Adrenal gland (tissue), 12 donors: ENCODE measurements around the gene STK24. TPM values are rescaled to one million over a fixed set of nuclear protein-coding genes. Genes with fewer than 3 reads are reported as not detected.

Experiments
- DNase-seq, 7 donors: peaks; one replicate each; pipeline ENCODE4 v3.0.0-alpha.2; 2019 to 2020
- H3K27ac ChIP-seq, 5 donors: fragments of 200-600 bp; sonication (generic) in 4 of 5; 1 replicate in 3 of 5; 2 replicates in 2 of 5; pipeline versions ENCODE4 v1.5.1 to v1.8.0; 2016 to 2020; ENCODE audit warnings: mild to moderate bottlenecking in 1 of 5
- H3K27me3 ChIP-seq: fragments of 200-600 bp; 2 replicates; pipeline ENCODE4 v1.8.0; 2021
- H3K36me3 ChIP-seq, 2 donors: fragments of 200-600 bp; replicated peaks in 1 of 2; 1 replicate in 1 of 2; 2 replicates in 1 of 2; pipeline versions ENCODE4 v1.5.1 to v1.8.0; 2018 to 2022
- H3K4me1 ChIP-seq, 2 donors: fragments of 200-600 bp; replicated peaks in 1 of 2; 1 replicate in 1 of 2; 2 replicates in 1 of 2; pipeline versions ENCODE4 v1.5.1 to v1.8.0; 2018 to 2021
- H3K4me3 ChIP-seq, 4 donors: fragments of 200-600 bp; sonication (generic) in 3 of 4; one replicate each; pipeline ENCODE4 v1.5.1; 2016 to 2018
- H3K9me3 ChIP-seq, 3 donors: fragments of 200-600 bp; sonication (generic) in 1 of 3; replicated peaks in 1 of 3; 1 replicate in 2 of 3; 2 replicates in 1 of 3; pipeline versions ENCODE4 v1.5.1 to v1.8.0; 2016 to 2021
- POLR2A ChIP-seq, 2 donors: fragments of 450-650 bp; IDR thresholded peaks; one replicate each; pipeline ENCODE4 v1.6.1; 2017; ENCODE audit warnings: antibody characterized with exemption in 2 of 2, mild to moderate bottlenecking in 2 of 2, moderate library complexity in 1 of 2
- WGBS, 4 donors: extraction: QIAGEN DNeasy Blood & Tissue Kit in 2 of 4; methylation state at CpG; one replicate each; pipeline versions ENCODE4 v1.1.5 to v1.1.7; 2013 to 2017; 5-methylcytosine and 5-hydroxymethylcytosine counted together
- intact Hi-C, 2 donors: fragments of 100-400 bp; cut with DNase I; formaldehyde crosslinking; loops; one replicate each; pipeline versions ENCODE4 v1.14.1 to v1.15.0; 2022 to 2023
- polyA plus RNA-seq, 3 donors: library from polyadenylated mRNA; stranded (reverse); fragments of 200-250 nt in 2 of 3; fragments of 350-450 nt in 1 of 3; fragmentation: Illumina TruSeq in 1 of 3; extraction: RNeasy Lipid Tissue Mini Kit (QIAGEN cat#74804) in 1 of 3; gene quantifications; one replicate each; pipeline ENCODE4 v1.2.3, GENCODE V29; 2013 to 2014
- total RNA-seq, 9 donors: library from RNA; depleted of rRNA in 4 of 9; stranded (reverse); fragments of >200 nt in 4 of 9; fragments of 120-200 nt in 1 of 9; fragmentation: NEBNext Ultra II Directional in 1 of 9; extraction: Animal tissue kit (Norgen Biotek cat#: 25700) in 1 of 9; gene quantifications; one replicate each; pipeline versions ENCODE4 v1.1.0 to v1.2.4, GENCODE V29; 2013 to 2023
- TF ChIP-seq, protein P1 (sequence below), 6 experiments: fragments of 450-650 bp in 4 of 6; fragments of 200-600 bp in 2 of 6; sonication (generic) in 1 of 6; IDR thresholded peaks; 1 replicate in 5 of 6; 2 replicates in 1 of 6; pipeline versions ENCODE4 v1.5.1 to v1.8.0; 2016 to 2021; ENCODE audit warnings: antibody characterized with exemption in 6 of 6, mild to moderate bottlenecking in 2 of 6, moderate library complexity in 1 of 6
- donor health status: healthy with polysubstance abuse.
- donor health status: Bipolar disorder and iron deficiency.
- donor health status: DM: yes; HTN: yes; CAD: no.
- donor health status: DM: no; HTN: no; CAD: no.
- donor health status: DM: no; HTN: no; CAD: no.
- donor health status: DM: yes; HTN: yes; CAD: no.

The STK24 gene
- total and polyA plus RNA-seq, 12 donors: 17.7 to 72.2 (median 56.0) TPM

DNA sequence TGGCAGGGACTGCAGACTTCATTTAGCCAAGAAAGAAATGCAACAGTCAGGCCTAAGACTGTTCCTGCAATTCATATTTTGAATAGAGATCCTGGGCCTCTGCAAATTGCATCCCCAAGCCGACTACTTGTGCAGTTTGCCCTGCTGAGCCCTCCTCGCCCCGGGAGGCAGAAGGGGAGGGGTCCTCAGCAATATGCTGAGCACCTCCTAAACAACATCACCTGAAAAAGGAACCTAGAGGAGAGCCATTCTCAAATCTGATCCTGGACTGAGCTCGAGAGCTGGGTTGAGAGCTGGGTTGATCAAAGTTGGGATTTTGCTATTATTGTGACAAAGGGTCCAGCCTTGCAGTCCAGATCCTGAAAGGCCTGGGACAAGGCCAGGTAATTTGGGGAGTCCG, 129.8 kb downstream of the STK24 start:
- DNase-seq: no peak
- peaks cover 0 to 36% of the 10 kb centered on the region in 2 donors for H3K36me3 ChIP-seq
- intact Hi-C loops: loop anchor here (5.0 to 10.0 kb wide), 2 partner anchors 205 to 398 kb away; no protein-coding TSS in a partner anchor
- no peak overlapping the region for H3K4me3 ChIP-seq
- H3K9me3 ChIP-seq: no peaks in the 10 kb centered on the region
- H3K27ac ChIP-seq: no peak overlapping the region
- TF ChIP-seq POLR2A (IDR thresholded peaks at IDR 0.05): no peak
- TF ChIP-seq, protein P1, sequence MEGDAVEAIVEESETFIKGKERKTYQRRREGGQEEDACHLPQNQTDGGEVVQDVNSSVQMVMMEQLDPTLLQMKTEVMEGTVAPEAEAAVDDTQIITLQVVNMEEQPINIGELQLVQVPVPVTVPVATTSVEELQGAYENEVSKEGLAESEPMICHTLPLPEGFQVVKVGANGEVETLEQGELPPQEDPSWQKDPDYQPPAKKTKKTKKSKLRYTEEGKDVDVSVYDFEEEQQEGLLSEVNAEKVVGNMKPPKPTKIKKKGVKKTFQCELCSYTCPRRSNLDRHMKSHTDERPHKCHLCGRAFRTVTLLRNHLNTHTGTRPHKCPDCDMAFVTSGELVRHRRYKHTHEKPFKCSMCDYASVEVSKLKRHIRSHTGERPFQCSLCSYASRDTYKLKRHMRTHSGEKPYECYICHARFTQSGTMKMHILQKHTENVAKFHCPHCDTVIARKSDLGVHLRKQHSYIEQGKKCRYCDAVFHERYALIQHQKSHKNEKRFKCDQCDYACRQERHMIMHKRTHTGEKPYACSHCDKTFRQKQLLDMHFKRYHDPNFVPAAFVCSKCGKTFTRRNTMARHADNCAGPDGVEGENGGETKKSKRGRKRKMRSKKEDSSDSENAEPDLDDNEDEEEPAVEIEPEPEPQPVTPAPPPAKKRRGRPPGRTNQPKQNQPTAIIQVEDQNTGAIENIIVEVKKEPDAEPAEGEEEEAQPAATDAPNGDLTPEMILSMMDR (IDR thresholded peaks at IDR 0.05): no peak
- 89 to 100% (median 92%) methylated on average over 4 to 5 of the region's 5 CpGs for WGBS, 4 donors
- H3K4me1 ChIP-seq: peaks cover 0 to 4% of the 10 kb centered on the region in 2 donors
- H3K27me3 ChIP-seq: no peaks in the 10 kb centered on the region

DNA sequence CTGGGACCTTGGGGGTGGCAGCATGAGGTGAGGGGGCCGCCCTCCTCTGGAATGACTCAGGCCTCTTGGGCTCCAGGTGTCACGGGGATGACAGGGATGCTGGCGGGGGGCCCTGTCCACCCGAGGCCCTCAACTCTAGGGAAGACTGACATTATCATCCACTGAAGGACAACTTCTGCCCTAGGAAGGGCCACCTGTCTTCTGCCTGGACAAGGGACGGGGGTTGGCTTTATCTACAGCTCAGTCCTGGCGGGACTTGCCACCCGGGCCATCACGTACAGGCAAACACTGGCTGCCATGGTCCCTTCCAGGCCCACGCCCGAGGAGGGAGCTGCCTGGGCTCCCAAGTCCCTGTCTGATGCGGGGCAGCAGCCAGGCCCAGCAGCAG, 130.7 kb downstream of the STK24 start:
- peaks cover 0 to 38% of the 10 kb centered on the region in 2 donors for H3K36me3 ChIP-seq
- no peaks in the 10 kb centered on the region for H3K27me3 ChIP-seq
- no peak overlapping the region for H3K4me3 ChIP-seq
- intact Hi-C loops: loop anchor here (5.0 to 10.0 kb wide), 2 partner anchors 206 to 399 kb away; no protein-coding TSS in a partner anchor
- peak overlapping the region in 1 of 5 donors; percentile 20 for H3K27ac ChIP-seq
- no peaks in the 10 kb centered on the region for H3K9me3 ChIP-seq
- no peak for DNase-seq
- TF ChIP-seq, protein P1 (IDR thresholded peaks at IDR 0.05): no peak
- TF ChIP-seq POLR2A (IDR thresholded peaks at IDR 0.05): no peak
- 83 to 97% (median 86%) methylated on average over 1 to 11 of the region's 11 CpGs for WGBS, 4 donors
- H3K4me1 ChIP-seq: peaks cover 0 to 4% of the 10 kb centered on the region in 2 donors

DNA sequence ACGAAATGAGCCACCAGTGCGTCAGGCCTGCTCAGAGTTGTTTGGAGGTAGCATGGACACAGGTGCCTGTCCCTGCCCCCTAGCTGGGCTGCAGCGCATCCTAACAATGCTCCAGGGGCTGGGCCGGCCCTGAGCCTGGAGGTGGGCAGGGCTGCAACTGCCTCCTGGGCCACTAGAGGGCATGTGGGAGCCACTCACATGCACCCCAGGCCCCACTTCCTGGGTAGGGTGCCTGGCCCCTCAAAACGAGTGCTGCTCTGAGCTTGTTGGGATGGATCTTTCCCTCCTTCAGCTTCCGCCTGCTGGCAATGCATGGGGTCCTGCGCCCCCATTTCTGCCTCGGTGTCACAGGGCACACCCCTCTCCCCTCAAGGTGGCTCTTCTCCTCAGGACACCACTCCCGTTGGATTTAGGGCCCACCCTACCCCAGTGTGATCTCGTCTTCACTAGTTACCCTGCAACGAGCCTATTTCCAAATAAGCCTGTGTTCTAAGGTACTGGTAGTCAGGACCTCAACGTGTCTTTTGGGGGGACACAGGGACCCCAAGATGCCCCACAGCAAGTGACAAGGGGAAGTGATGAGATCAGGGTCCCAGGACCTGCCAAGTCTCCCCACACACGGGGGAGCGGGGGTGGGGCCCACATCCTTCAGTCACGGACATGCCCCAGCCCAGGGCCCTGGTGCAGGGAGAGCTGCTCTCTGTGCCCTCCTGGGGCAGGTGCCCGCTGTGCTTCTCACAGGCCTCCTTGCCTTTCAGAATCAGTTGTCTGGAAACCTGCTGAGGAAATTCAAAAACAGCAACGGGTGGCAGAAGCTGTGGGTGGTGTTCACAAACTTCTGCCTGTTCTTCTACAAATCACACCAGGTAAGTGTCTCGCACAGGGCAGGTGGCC, 131.3 kb downstream of the STK24 start:
- TF ChIP-seq, protein P1 (IDR thresholded peaks at IDR 0.05): peak; percentile 91 to 97 (median 94)
- no peak for TF ChIP-seq POLR2A (IDR thresholded peaks at IDR 0.05)
- peak; percentile 43 to 84 (median 66) for DNase-seq
- Histone ChIP-seq H3K27ac (peak overlapping the region in 2 of 5 donors; percentile 20 to 36), H3K4me1 (peaks cover 0 to 4% of the 10 kb centered on the region in 2 donors), H3K9me3 (no peaks in the 10 kb centered on the region), H3K36me3 (peaks cover 0 to 45% of the 10 kb centered on the region in 2 donors), H3K4me3 (no peak overlapping the region), H3K27me3 (no peaks in the 10 kb centered on the region)
- WGBS, 4 donors: 21 to 24% (median 22%) methylated on average over 10 to 18 of the region's 18 CpGs
- intact Hi-C loops: loop anchor here (5.0 to 10.0 kb wide), 2 partner anchors 207 to 399 kb away; no protein-coding TSS in a partner anchor

DNA sequence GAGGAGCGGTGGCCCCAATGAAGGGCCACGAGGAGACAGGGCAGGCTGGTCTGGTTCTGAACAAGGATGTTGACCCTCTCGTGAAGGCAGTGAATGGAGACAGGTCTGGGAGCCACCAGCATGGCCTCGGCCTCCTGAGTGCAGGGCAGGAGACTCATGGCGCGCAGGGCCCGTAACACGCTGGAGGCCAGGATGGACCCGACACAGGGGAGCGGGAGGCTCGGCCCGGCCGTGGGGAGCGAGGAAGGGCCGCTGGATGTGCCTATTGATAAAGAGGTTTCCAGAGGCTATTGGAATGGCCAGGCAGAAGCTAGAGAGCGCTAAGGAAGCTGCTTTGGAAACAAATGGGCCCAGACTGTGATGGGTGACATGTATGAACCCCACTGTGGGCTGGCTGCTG, 132.5 kb downstream of the STK24 start:
- peaks cover 0 to 46% of the 10 kb centered on the region in 2 donors for H3K36me3 ChIP-seq
- H3K4me1 ChIP-seq: no peaks in the 10 kb centered on the region
- no peak overlapping the region for H3K27ac ChIP-seq
- no peak for DNase-seq
- WGBS, 4 donors: 93 to 96% (median 94%) methylated on average over 15 to 16 of the region's 16 CpGs
- H3K4me3 ChIP-seq: no peak overlapping the region
- intact Hi-C loops: loop anchor here in 1 of 2 donors (10.0 kb wide), 1 partner anchor 400 kb away; no protein-coding TSS in a partner anchor
- TF ChIP-seq, protein P1 (IDR thresholded peaks at IDR 0.05): no peak
- TF ChIP-seq POLR2A (IDR thresholded peaks at IDR 0.05): no peak
- H3K27me3 ChIP-seq: no peaks in the 10 kb centered on the region
- no peaks in the 10 kb centered on the region for H3K9me3 ChIP-seq
